HepG2 (cell line): ENCODE results near the gene ICE2. TPM values are rescaled to one million over a fixed set of nuclear protein-coding genes. Genes with fewer than 3 reads are reported as not detected.

Source experiments
- ADNP ChIP-seq: sonication (generic); formaldehyde crosslinking; IDR thresholded peaks from 2 replicates; pipeline ENCODE4 v1.4.0; 2020; ENCODE audit warnings: missing genetic modification reagents
- ATRX ChIP-seq: sonication (generic); formaldehyde crosslinking; IDR thresholded peaks from 2 replicates; pipeline ENCODE4 v1.4.0; 2020; ENCODE audit warnings: missing genetic modification reagents, borderline replicate concordance
- CCDC6 ChIP-seq: sonication (generic); formaldehyde crosslinking; IDR thresholded peaks from 2 replicates; pipeline ENCODE4 v1.8.1; 2022; ENCODE audit warnings: mild to moderate bottlenecking, missing genetic modification reagents, moderate library complexity
- CENPBD1 ChIP-seq: sonication (generic); formaldehyde crosslinking; IDR thresholded peaks from 2 replicates; pipeline ENCODE4 v1.8.0; 2022; ENCODE audit warnings: missing genetic modification reagents, low read depth, mild to moderate bottlenecking, borderline replicate concordance
- CREM ChIP-seq, 2 experiments: sonication (generic) in 1 of 2; formaldehyde crosslinking in 1 of 2; IDR thresholded peaks; 2 replicates each; pipeline versions ENCODE4 v1.4.0 to v1.6.1; 2016 to 2020; ENCODE audit warnings: antibody characterized with exemption in 1 of 2, mild to moderate bottlenecking in 1 of 2, missing genetic modification reagents in 1 of 2
- ELF3 ChIP-seq: IDR thresholded peaks from 2 replicates; pipeline ENCODE4 v1.6.1; 2016; ENCODE audit warnings: missing genetic modification reagents, missing compliant biosample characterization
- ETV6 ChIP-seq: sonication (generic); formaldehyde crosslinking; conservative IDR thresholded peaks from 2 replicates; pipeline ENCODE4 v1.4.0; 2020; ENCODE audit warnings: missing genetic modification reagents
- LBX2 ChIP-seq: sonication (generic); formaldehyde crosslinking; IDR thresholded peaks from 2 replicates; pipeline ENCODE4 v1.5.0; 2020; ENCODE audit warnings: missing genetic modification reagents, mild to moderate bottlenecking, borderline replicate concordance
- MTF2 ChIP-seq: sonication (generic); formaldehyde crosslinking; IDR thresholded peaks from 2 replicates; pipeline ENCODE4 v1.5.0; 2020; ENCODE audit warnings: missing genetic modification reagents, borderline replicate concordance
- NCOA1 ChIP-seq: sonication (generic); formaldehyde crosslinking; IDR thresholded peaks from 2 replicates; pipeline ENCODE4 v1.9.0; 2021; ENCODE audit warnings: missing genetic modification reagents
- PLRG1 ChIP-seq: fragments of 450-650 bp; conservative IDR thresholded peaks from 2 replicates; pipeline ENCODE4 v1.6.1; 2016
- PRDM10 ChIP-seq: sonication (generic); formaldehyde crosslinking; IDR thresholded peaks from 2 replicates; pipeline ENCODE4 v1.4.0; 2020; ENCODE audit warnings: low read depth, missing genetic modification reagents
- TOE1 ChIP-seq: sonication (generic); formaldehyde crosslinking; IDR thresholded peaks from 2 replicates; pipeline ENCODE4 v1.4.0; 2020; ENCODE audit warnings: mild to moderate bottlenecking, missing genetic modification reagents
- WIZ ChIP-seq: sonication (generic); formaldehyde crosslinking; IDR thresholded peaks from 2 replicates; pipeline ENCODE4 v1.5.1; 2020; ENCODE audit warnings: mild to moderate bottlenecking, missing genetic modification reagents
- ZNF160 ChIP-seq: sonication (generic); formaldehyde crosslinking; IDR thresholded peaks from 2 replicates; pipeline ENCODE4 v1.8.0; 2022; ENCODE audit warnings: mild to moderate bottlenecking, inconsistent platforms, missing genetic modification reagents
- ZNF24 ChIP-seq: fragments of 450-650 bp; IDR thresholded peaks from 2 replicates; pipeline ENCODE4 v1.6.1; 2017; ENCODE audit warnings: antibody characterized with exemption, mild to moderate bottlenecking
- ZNF468 ChIP-seq: sonication (generic); formaldehyde crosslinking; IDR thresholded peaks from 2 replicates; pipeline ENCODE4 v1.8.0; 2022; ENCODE audit warnings: mild to moderate bottlenecking, moderate library complexity, missing genetic modification reagents
- ZNF557 ChIP-seq: sonication (generic); formaldehyde crosslinking; IDR thresholded peaks from 2 replicates; pipeline ENCODE4 v1.4.0; 2020; ENCODE audit warnings: missing genetic modification reagents
- ZNF761 ChIP-seq: sonication (generic); formaldehyde crosslinking; conservative IDR thresholded peaks from 2 replicates; pipeline ENCODE4 v1.4.0; 2020; ENCODE audit warnings: mild to moderate bottlenecking, missing genetic modification reagents
- ZNF790 ChIP-seq: sonication (generic); formaldehyde crosslinking; IDR thresholded peaks from 2 replicates; pipeline ENCODE4 v1.8.0; 2022; ENCODE audit warnings: missing genetic modification reagents, mild to moderate bottlenecking, borderline replicate concordance
- ZUFSP ChIP-seq: sonication (generic); formaldehyde crosslinking; IDR thresholded peaks from 2 replicates; pipeline ENCODE4 v1.9.0; 2021; ENCODE audit warnings: missing genetic modification reagents, mild to moderate bottlenecking, borderline replicate concordance
- polyA plus RNA-seq, 8 experiments: library from polyadenylated mRNA; depleted of rRNA in 3 of 8; stranded (reverse) in 7 of 8; unstranded in 1 of 8; fragments of >200 nt; fragmentation: Illumina TruSeq in 4 of 8; extraction: Trizol in 4 of 8; gene quantifications; 2 replicates each; pipeline versions ENCODE4 v1.2.1 to v1.2.3, GENCODE V29; 2011 to 2016; ENCODE audit warnings: low read depth in 4 of 8, missing spikeins in 1 of 8, mixed read lengths in 1 of 8; ENCODE audit not compliant: insufficient read depth in 1 of 8
- total RNA-seq, 5 experiments: library from RNA; depleted of rRNA; stranded (reverse); fragments of >200 nt; fragmentation: Illumina TruSeq; extraction: Trizol; gene quantifications; 2 replicates each; pipeline ENCODE4 v1.2.3, GENCODE V29; 2016; ENCODE audit warnings: low read depth in 1 of 5
- TF ChIP-seq, protein P1 (sequence below): sonication (generic); formaldehyde crosslinking; IDR thresholded peaks from 2 replicates; pipeline ENCODE4 v1.8.0; 2023; ENCODE audit warnings: mild to moderate bottlenecking, missing genetic modification reagents

The ICE2 gene
- total and polyA plus RNA-seq, 2 of the 13 experiments (the other 11 are each of a cell fraction or from before 2014, with no cell fraction given), result 24.8 to 26.4 TPM

GRCh38 chr15:60379525-60380274 is 99.2 kb downstream of the ICE2 start (continued):
- TF ChIP-seq ZUFSP (CRISPR knock-in tag) (no peak), NCOA1 (CRISPR knock-in tag) (0 out of 2 replicates have a peak, but pooled peaks have one; percentile 20), LBX2 (CRISPR knock-in tag) (no peak), ETV6 (CRISPR knock-in tag) (no peak), ZNF160 (no peak), CCDC6 (peak; percentile 69; the same call in 1 of the 2 replicates), MTF2 (no peak), ZNF557 (CRISPR knock-in tag) (0 out of 2 replicates have a peak, but pooled peaks have one; percentile 41), CENPBD1 (CRISPR knock-in tag) (no peak), ZNF468 (CRISPR knock-in tag) (no peak), TOE1 (no peak), PRDM10 (CRISPR knock-in tag) (peak; percentile 72; the same call in 1 of the 2 replicates), WIZ (CRISPR knock-in tag) (no peak), ATRX (CRISPR knock-in tag) (no peak), ELF3 (CRISPR knock-in tag) (peak; percentile 81), CREM (IDR thresholded peaks at IDR 0.05) (peak; percentile 82), CREM (CRISPR knock-in tag; IDR thresholded peaks at IDR 0.05) (no peak), ZNF761 (CRISPR knock-in tag) (no peak), ADNP (CRISPR knock-in tag) (no peak), PLRG1 (no peak), ZNF790 (CRISPR knock-in tag) (no peak), ZNF24 (no peak)
- TF ChIP-seq, protein P1, sequence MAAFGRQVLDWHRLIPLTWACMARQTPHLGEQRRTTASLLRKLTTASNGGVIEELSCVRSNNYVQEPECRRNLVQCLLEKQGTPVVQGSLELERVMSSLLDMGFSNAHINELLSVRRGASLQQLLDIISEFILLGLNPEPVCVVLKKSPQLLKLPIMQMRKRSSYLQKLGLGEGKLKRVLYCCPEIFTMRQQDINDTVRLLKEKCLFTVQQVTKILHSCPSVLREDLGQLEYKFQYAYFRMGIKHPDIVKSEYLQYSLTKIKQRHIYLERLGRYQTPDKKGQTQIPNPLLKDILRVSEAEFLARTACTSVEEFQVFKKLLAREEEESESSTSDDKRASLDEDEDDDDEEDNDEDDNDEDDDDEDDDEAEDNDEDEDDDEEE, result no peak
